GM21737 (cell line): Measurements from ENCODE around the gene FBXO15.
A peak's percentile ranks its signal among the peaks of the same experiment; 100 is the strongest.

Experiments
- ATAC-seq: cut with Tn5 transposase; IDR thresholded peaks from one replicate; pipeline ENCODE4 v1.9.1; 2021; ENCODE audit warnings: mild to moderate bottlenecking, moderate library complexity; ENCODE audit not compliant: unreplicated experiment

FBXO15 gene

DNA sequence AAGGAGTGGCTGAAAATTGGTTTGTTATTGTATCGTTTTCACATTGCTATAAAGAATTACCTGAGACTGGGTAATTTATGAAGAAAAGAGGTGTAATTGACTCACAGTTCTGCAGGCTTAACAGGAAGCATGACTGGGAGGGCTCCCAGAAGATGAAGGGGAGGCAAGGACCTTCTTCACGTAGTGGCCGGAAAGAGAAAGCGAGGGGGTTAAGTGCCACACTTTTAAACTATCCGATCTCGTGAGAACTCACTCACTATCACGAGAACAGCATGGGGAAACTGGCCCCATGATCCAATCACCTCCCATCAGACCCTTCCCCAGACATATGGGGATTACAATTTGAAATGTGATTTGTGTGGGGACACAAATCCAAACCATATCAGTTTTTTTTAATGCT is 81.6 kb downstream of the FBXO15 start:
- no peak for ATAC-seq

DNA sequence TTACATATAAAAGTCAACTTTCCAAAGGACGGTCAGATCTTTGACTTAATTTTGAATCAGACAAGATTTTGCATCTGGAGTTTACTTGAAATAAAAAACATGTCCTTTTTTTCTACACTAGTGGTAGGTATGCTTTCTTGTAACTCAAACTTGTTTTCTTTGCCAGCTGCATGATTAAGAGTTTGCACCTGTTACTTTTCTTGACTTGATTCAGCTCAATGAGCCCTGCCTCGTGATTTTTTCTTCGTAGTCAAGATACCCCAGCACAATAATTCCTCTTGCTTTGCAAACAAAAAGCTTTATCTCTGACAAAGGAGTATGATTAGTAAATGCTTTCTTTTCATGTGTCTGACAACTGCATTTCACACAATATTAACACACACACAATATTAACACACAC is 82.3 kb downstream of the FBXO15 start:
- ATAC-seq, result no peak

GRCh38 chr18:74064510-74064909 is 83.1 kb downstream of the FBXO15 start:
- ATAC-seq, result no peak

GRCh38 chr18:74063557-74063956 is 84.1 kb downstream of the FBXO15 start:
- no peak for ATAC-seq

DNA sequence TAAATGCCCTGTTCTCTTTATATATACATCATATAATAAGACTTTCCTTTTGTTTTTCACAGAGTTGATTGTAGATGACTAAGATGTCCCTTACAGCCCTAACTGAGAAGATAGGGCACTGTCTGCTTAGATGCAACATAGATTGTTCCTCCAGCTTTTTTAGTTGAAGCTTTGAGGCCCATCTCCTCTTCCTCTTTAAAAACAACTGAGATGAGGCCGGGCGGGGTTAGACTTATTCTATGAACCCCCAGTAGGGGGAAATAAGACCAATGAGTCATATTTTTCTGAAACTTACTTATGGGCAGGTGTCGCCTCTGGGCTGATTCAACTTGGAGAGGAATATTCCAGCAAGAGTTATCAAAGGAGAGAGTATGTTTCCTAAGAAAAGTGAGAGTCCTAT is 84.6 kb downstream of the FBXO15 start:
- ATAC-seq, result no peak

DNA sequence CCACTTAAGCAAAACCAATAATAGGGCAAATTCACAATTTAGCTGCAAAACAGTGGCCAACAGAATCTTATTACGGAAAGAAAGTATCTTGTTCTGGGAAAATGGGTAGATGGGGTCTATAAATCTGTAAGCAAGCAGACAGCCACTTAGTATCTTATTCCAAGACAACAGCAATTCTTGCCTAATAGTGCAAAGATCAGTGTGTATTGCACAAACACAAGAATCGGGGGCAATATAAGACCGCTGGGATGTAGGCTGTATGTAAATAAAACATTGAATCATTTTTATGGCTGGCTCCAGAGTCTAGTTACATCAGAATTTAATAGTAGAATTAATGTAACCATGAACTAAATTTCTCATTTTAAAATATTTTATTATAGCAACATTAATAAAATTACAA is 85.6 kb downstream of the FBXO15 start:
- no peak for ATAC-seq

DNA sequence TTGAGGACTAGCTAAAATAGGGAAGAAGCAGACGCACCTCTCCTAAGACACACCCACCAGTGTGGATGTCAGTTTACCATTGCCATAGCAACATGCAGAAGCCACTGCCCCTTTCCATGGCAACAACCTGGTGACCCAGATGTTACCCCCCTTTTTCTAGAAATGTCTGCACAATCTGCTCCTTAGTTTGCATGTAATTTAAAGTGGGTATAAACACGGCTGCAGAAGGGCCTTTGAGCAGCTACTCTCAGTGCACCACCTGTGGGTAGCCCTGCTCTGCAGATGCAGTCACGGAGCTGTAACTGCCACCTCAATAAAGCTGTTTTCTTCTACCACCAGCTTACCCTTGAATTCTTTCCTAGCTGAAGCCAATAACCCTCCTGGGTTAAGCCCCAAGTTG is 87.1 kb downstream of the FBXO15 start:
- no peak for ATAC-seq

GRCh38 chr18:74050807-74051206 is 96.8 kb downstream of the FBXO15 start:
- no peak for ATAC-seq

- ATAC-seq, result peak; percentile 87
Measured at GRCh38 chr18:74040459-74041332, 106.9 kb downstream of the FBXO15 start.

GRCh38 chr18:74040008-74040407 is 107.6 kb downstream of the FBXO15 start:
- no peak for ATAC-seq

DNA sequence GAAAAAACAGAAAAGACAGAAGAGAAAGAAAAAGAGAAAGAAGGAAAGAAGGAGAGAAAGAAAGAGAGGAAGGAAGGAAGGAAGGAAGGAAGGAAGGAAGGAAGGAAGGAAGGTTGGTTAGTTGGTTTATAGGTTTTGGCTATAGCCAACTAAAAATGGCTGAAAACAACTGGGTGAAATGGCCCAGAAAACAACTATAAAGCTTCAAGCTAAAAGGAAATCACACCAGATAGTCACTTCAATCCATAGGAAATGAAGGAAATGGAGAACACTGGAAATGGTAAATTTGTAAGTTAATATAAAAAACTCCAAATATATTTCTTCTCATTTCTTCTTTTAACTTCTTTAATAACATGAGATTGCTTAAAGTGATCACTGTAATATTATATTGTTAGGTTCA is 118.5 kb downstream of the FBXO15 start:
- ATAC-seq, result no peak
